ENCODE data around the gene CLPTM1L.
"Not testable (repeated sequence)": the region's sequence is repeated elsewhere in the genome, so short reads cannot be mapped to it uniquely, and the experiment has no call there.

The CLPTM1L gene

GRCh38 chr5:1285141-1285540, 59.8 kb downstream of the CLPTM1L start:
- no peak for DNase-seq

- not testable (repeated sequence) for DNase-seq
These were observed 60.4 kb downstream of the CLPTM1L start for GRCh38 chr5:1284336-1284970.

GRCh38 chr5:1283729-1284041, 61.2 kb downstream of the CLPTM1L start:
- DNase-seq: not testable (repeated sequence)

- DNase-seq: not testable (repeated sequence)
These were observed 61.7 kb downstream of the CLPTM1L start for GRCh38 chr5:1282993-1283728.

GRCh38 chr5:1282131-1282992, 62.5 kb downstream of the CLPTM1L start:
- no peak for DNase-seq

GRCh38 chr5:1281038-1281882, 63.6 kb downstream of the CLPTM1L start:
- DNase-seq: no peak

GRCh38 chr5:1280177-1281037, 64.5 kb downstream of the CLPTM1L start:
- DNase-seq: no peak

GRCh38 chr5:1279443-1280151, 65.3 kb downstream of the CLPTM1L start:
- DNase-seq: no peak

GRCh38 chr5:1278656-1279442, 66.0 kb downstream of the CLPTM1L start:
- DNase-seq: no peak

GRCh38 chr5:1278216-1278615, 66.7 kb downstream of the CLPTM1L start:
- no peak for DNase-seq

- DNase-seq: no peak
These were observed 67.1 kb downstream of the CLPTM1L start for GRCh38 chr5:1277781-1278180.

- no peak for DNase-seq
These were observed 67.6 kb downstream of the CLPTM1L start for GRCh38 chr5:1277331-1277730.

GRCh38 chr5:1276930-1277329, 68.0 kb downstream of the CLPTM1L start:
- DNase-seq: no peak

- DNase-seq: not testable (repeated sequence)
These were observed 69.2 kb downstream of the CLPTM1L start for GRCh38 chr5:1275397-1276391.

- DNase-seq: no peak
These were observed 70.4 kb downstream of the CLPTM1L start for GRCh38 chr5:1274471-1274870.

GRCh38 chr5:1273745-1274144, 71.2 kb downstream of the CLPTM1L start:
- DNase-seq: no peak

- no peak for DNase-seq
These were observed 72.7 kb downstream of the CLPTM1L start for GRCh38 chr5:1272201-1272600.

- DNase-seq: no peak
These were observed 73.7 kb downstream of the CLPTM1L start for GRCh38 chr5:1270933-1271914.

All from NCI-H526 (cell line).